ENCODE data around the gene INPP5E.
"Not testable (repeated sequence)": the region's sequence is repeated elsewhere in the genome, so short reads cannot be mapped to it uniquely, and the experiment has no call there.

GRCh38 chr9:136405904-136406303, 33.7 kb downstream of the INPP5E start:
- TF ChIP-seq POLR2A, CTCF (IDR thresholded peaks at IDR 0.05): not testable (repeated sequence)
